ENCODE measurements around the gene COQ3.
A peak's percentile ranks its signal among the peaks of the same experiment; 100 is the strongest.

COQ3 gene

DNA sequence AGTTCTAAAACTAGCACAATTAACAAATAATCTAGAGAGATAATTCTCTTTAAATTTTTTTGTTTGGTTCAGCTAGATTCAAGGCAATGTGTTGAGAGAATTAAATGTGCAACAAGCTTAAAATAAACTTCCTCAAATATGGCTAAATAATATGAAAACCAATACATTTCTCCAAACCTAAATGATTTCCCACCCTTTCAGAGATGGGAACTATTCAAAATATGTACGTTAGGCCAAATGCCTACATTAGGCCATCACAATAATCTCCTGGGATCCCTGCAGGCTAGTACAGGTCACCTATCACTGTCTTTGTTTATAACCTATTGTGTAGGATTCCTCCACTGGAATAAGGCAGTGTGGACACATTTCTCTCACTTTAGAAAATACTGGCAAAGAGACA is 46.2 kb downstream of the COQ3 start:
- no peak overlapping the region for H3K14ac ChIP-seq (ENCODE audit: low read length)
- no peaks in the 10 kb centered on the region for H3K36me3 ChIP-seq (ENCODE audit: control insufficient read depth in 1 of 2, insufficient read depth in 2 of 2, low read length in 2 of 2)
- DNase-seq, result peak in 1 of 2 donors; percentile 15
- H2BK12ac ChIP-seq (ENCODE audit: low read length), result no peak overlapping the region
- no peak overlapping the region for H3K23ac ChIP-seq (ENCODE audit: low read length)
- no peaks in the 10 kb centered on the region for H3K27me3 ChIP-seq (ENCODE audit: insufficient read depth, low read length)
- H4K8ac ChIP-seq (ENCODE audit: low read depth, low read length), result no peak overlapping the region
- H3K9ac ChIP-seq (ENCODE audit: low read length), result no peak overlapping the region
- peaks cover 7% of the 10 kb centered on the region for H3K79me1 ChIP-seq (ENCODE audit: low read length)
- no peak overlapping the region for H3K4me3 ChIP-seq (ENCODE audit: low read depth, low read length)
- H2AFZ ChIP-seq (ENCODE audit: insufficient read depth, low read length, poor library complexity), result no peak overlapping the region
- H3K9me3 ChIP-seq (ENCODE audit: insufficient read depth, low read depth, low read length), result no peaks in the 10 kb centered on the region
- no peak overlapping the region for H3K4me2 ChIP-seq (ENCODE audit: low read length)
- H4K91ac ChIP-seq (ENCODE audit: low read depth, low read length), result no peak overlapping the region
- no peak overlapping the region for H3K18ac ChIP-seq (ENCODE audit: low read length)
- no CpG with 5 or more reads among the region's 1 CpG for WGBS (ENCODE audit: extremely low coverage, insufficient coverage, insufficient read length)
- H4K12ac ChIP-seq (ENCODE audit: low read depth, low read length), result no peak overlapping the region
- no peak overlapping the region for H3K27ac ChIP-seq (ENCODE audit: low read depth, low read length)
- H3K79me2 ChIP-seq (ENCODE audit: control insufficient read depth, insufficient read depth, low read length, poor library complexity), result peaks cover 2% of the 10 kb centered on the region
- no peak overlapping the region for H3K4ac ChIP-seq (ENCODE audit: low read depth, low read length)
- no peak overlapping the region for H2AK5ac ChIP-seq (ENCODE audit: low read length)
- H2BK5ac ChIP-seq (ENCODE audit: low read depth, low read length, poor library complexity), result no peak overlapping the region
- no peak overlapping the region for H2BK120ac ChIP-seq (ENCODE audit: insufficient read depth, low read length, poor library complexity)
- H3K4me1 ChIP-seq (ENCODE audit: control insufficient read depth in 1 of 2, insufficient read depth in 2 of 2, low read length in 2 of 2), result peaks cover 0 to 8% of the 10 kb centered on the region in 2 experiments

DNA sequence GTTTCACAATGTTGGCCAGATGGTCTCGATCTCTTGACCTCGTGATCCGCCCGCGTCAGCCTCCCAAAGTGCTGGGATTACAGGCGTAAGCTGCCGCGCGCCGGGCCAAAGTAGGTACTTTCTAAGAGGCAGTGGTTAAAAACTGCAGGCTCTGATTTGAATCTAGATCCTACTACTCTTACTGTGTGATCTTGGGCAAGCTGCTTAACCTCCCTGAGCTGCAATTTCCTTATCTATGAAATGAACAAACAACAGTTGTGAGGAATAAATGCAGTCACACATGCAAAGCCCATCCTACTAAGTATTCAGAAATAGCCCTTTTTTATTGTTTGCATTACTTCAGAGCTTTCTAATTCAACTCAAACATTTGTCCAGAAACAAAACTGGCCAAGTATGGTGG is 47.4 kb downstream of the COQ3 start:
- H2BK120ac ChIP-seq (ENCODE audit: insufficient read depth, low read length, poor library complexity), result no peak overlapping the region
- H3K23ac ChIP-seq (ENCODE audit: low read length), result no peak overlapping the region
- H3K27ac ChIP-seq (ENCODE audit: low read depth, low read length), result no peak overlapping the region
- no peak overlapping the region for H2AK5ac ChIP-seq (ENCODE audit: low read length)
- peaks cover 7% of the 10 kb centered on the region for H3K79me1 ChIP-seq (ENCODE audit: low read length)
- H3K27me3 ChIP-seq (ENCODE audit: insufficient read depth, low read length), result no peaks in the 10 kb centered on the region
- H3K14ac ChIP-seq (ENCODE audit: low read length), result no peak overlapping the region
- no peak overlapping the region for H3K4ac ChIP-seq (ENCODE audit: low read depth, low read length)
- H3K79me2 ChIP-seq (ENCODE audit: control insufficient read depth, insufficient read depth, low read length, poor library complexity), result peaks cover 2% of the 10 kb centered on the region
- H2BK12ac ChIP-seq (ENCODE audit: low read length), result no peak overlapping the region
- no peak overlapping the region for H3K18ac ChIP-seq (ENCODE audit: low read length)
- no peak overlapping the region for H2BK5ac ChIP-seq (ENCODE audit: low read depth, low read length, poor library complexity)
- no peak overlapping the region for H2AFZ ChIP-seq (ENCODE audit: insufficient read depth, low read length, poor library complexity)
- no peak overlapping the region for H4K8ac ChIP-seq (ENCODE audit: low read depth, low read length)
- H3K9ac ChIP-seq (ENCODE audit: low read length), result no peak overlapping the region
- H3K9me3 ChIP-seq (ENCODE audit: insufficient read depth, low read depth, low read length), result no peaks in the 10 kb centered on the region
- no peak for DNase-seq
- no CpG with 5 or more reads among the region's 10 CpGs for WGBS (ENCODE audit: extremely low coverage, insufficient coverage, insufficient read length)
- peaks cover 0 to 8% of the 10 kb centered on the region in 2 experiments for H3K4me1 ChIP-seq (ENCODE audit: control insufficient read depth in 1 of 2, insufficient read depth in 2 of 2, low read length in 2 of 2)
- H4K12ac ChIP-seq (ENCODE audit: low read depth, low read length), result no peak overlapping the region
- no peak overlapping the region for H4K91ac ChIP-seq (ENCODE audit: low read depth, low read length)
- no peak overlapping the region for H3K4me2 ChIP-seq (ENCODE audit: low read length)
- H3K4me3 ChIP-seq (ENCODE audit: low read depth, low read length), result no peak overlapping the region
- H3K36me3 ChIP-seq (ENCODE audit: control insufficient read depth in 1 of 2, insufficient read depth in 2 of 2, low read length in 2 of 2), result no peaks in the 10 kb centered on the region

DNA sequence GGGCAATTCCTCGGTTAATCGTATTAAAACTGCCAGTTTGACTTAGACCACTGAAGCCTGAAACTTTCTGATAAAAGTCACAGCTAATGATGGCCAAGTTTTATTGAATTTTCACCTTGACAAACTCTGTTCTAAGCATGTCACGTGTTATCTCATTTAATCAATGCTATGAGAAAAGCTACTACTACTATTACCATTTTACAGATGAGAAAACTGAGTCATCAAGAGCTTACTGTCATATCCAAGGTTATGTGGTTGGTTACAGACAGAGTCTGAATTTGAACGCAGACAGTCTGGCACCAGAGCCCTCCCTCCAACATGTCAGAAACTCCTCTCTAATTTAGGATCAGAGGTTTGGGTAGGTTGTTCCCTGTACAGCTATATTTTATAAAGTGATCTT is 48.8 kb downstream of the COQ3 start:
- Histone ChIP-seq H3K4ac (ENCODE audit: low read depth, low read length) (no peak overlapping the region), H3K4me3 (ENCODE audit: low read depth, low read length) (no peak overlapping the region), H4K8ac (ENCODE audit: low read depth, low read length) (no peak overlapping the region), H3K23ac (ENCODE audit: low read length) (no peak overlapping the region), H3K79me2 (ENCODE audit: control insufficient read depth, insufficient read depth, low read length, poor library complexity) (peaks cover 2% of the 10 kb centered on the region), H4K12ac (ENCODE audit: low read depth, low read length) (no peak overlapping the region), H3K9me3 (ENCODE audit: insufficient read depth, low read depth, low read length) (no peaks in the 10 kb centered on the region), H3K4me1 (ENCODE audit: control insufficient read depth in 1 of 2, insufficient read depth in 2 of 2, low read length in 2 of 2) (peaks cover 0 to 8% of the 10 kb centered on the region in 2 experiments), H3K79me1 (ENCODE audit: low read length) (peaks cover 7% of the 10 kb centered on the region), H2BK12ac (ENCODE audit: low read length) (no peak overlapping the region), H3K9ac (ENCODE audit: low read length) (no peak overlapping the region), H2AFZ (ENCODE audit: insufficient read depth, low read length, poor library complexity) (no peak overlapping the region), H2BK5ac (ENCODE audit: low read depth, low read length, poor library complexity) (no peak overlapping the region), H3K4me2 (ENCODE audit: low read length) (no peak overlapping the region), H3K36me3 (ENCODE audit: control insufficient read depth in 1 of 2, insufficient read depth in 2 of 2, low read length in 2 of 2) (no peaks in the 10 kb centered on the region), H2BK120ac (ENCODE audit: insufficient read depth, low read length, poor library complexity) (no peak overlapping the region), H3K27ac (ENCODE audit: low read depth, low read length) (no peak overlapping the region), H3K18ac (ENCODE audit: low read length) (no peak overlapping the region), H3K14ac (ENCODE audit: low read length) (no peak overlapping the region), H3K27me3 (ENCODE audit: insufficient read depth, low read length) (no peaks in the 10 kb centered on the region), H4K91ac (ENCODE audit: low read depth, low read length) (no peak overlapping the region), H2AK5ac (ENCODE audit: low read length) (no peak overlapping the region)
- no peak for DNase-seq
- WGBS (ENCODE audit: extremely low coverage, insufficient coverage, insufficient read length), result no CpG with 5 or more reads among the region's 4 CpGs

DNA sequence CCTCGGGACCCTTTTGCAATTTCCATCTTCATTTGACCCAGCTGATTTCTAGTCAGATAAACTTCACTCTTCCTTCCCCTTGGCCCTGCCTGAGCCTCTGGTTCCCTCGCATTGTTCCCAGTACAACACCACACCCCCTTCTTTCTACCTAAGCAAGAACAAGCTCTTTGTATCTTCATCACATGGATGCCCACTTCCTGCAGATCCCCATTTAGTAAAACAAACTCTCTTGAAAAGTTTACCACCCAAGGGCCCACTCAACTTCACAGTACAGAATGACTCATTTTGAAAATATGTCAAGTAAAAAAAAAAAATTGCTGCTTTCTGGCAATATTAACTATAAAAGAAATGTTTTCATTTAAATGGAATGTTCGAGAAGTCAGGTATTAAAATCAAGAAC is 49.7 kb downstream of the COQ3 start:
- Histone ChIP-seq H3K4me2 (ENCODE audit: low read length) (no peak overlapping the region), H3K9me3 (ENCODE audit: insufficient read depth, low read depth, low read length) (no peaks in the 10 kb centered on the region), H2BK12ac (ENCODE audit: low read length) (no peak overlapping the region), H3K14ac (ENCODE audit: low read length) (no peak overlapping the region), H2BK120ac (ENCODE audit: insufficient read depth, low read length, poor library complexity) (no peak overlapping the region), H3K27ac (ENCODE audit: low read depth, low read length) (no peak overlapping the region), H3K18ac (ENCODE audit: low read length) (no peak overlapping the region), H2BK5ac (ENCODE audit: low read depth, low read length, poor library complexity) (no peak overlapping the region), H3K27me3 (ENCODE audit: insufficient read depth, low read length) (no peaks in the 10 kb centered on the region), H3K79me2 (ENCODE audit: control insufficient read depth, insufficient read depth, low read length, poor library complexity) (no peaks in the 10 kb centered on the region), H2AK5ac (ENCODE audit: low read length) (no peak overlapping the region), H3K79me1 (ENCODE audit: low read length) (peaks cover 3% of the 10 kb centered on the region), H3K4me3 (ENCODE audit: low read depth, low read length) (no peak overlapping the region), H3K36me3 (ENCODE audit: control insufficient read depth in 1 of 2, insufficient read depth in 2 of 2, low read length in 2 of 2) (no peaks in the 10 kb centered on the region), H3K9ac (ENCODE audit: low read length) (no peak overlapping the region), H3K4ac (ENCODE audit: low read depth, low read length) (no peak overlapping the region), H3K23ac (ENCODE audit: low read length) (no peak overlapping the region), H2AFZ (ENCODE audit: insufficient read depth, low read length, poor library complexity) (no peak overlapping the region), H4K91ac (ENCODE audit: low read depth, low read length) (no peak overlapping the region), H3K4me1 (ENCODE audit: control insufficient read depth in 1 of 2, insufficient read depth in 2 of 2, low read length in 2 of 2) (peaks cover 0 to 8% of the 10 kb centered on the region in 2 experiments), H4K12ac (ENCODE audit: low read depth, low read length) (no peak overlapping the region), H4K8ac (ENCODE audit: low read depth, low read length) (no peak overlapping the region)
- WGBS (ENCODE audit: extremely low coverage, insufficient coverage, insufficient read length), result no CpG with 5 or more reads among the region's 3 CpGs
- no peak for DNase-seq
